Erythroblast (primary cell): ENCODE data around the gene TCAP.

Experiments used
- GATA1 ChIP-seq: IDR thresholded peaks from 2 replicates; pipeline ENCODE4 v1.6.1; 2011; ENCODE audit warnings: low read depth, mild to moderate bottlenecking, control low read depth, low read length, moderate library complexity
- POLR2A ChIP-seq: IDR thresholded peaks from 2 replicates; pipeline ENCODE4 v1.6.1; 2011; ENCODE audit warnings: mild to moderate bottlenecking, low read length

GRCh38 chr17:39677072-39677471 lies 11.9 kb downstream of the TCAP start:
- TF ChIP-seq POLR2A, result no peak
- no peak for TF ChIP-seq GATA1
